NCI-H526 treated with DMSO at 0.1 percent for 48 hours (cell line): ENCODE measurements around the gene TMEM190.

Source experiments
- DNase-seq: peaks from one replicate; lab custom pipeline; 2025; lab: John Stamatoyannopoulos, UW

The TMEM190 gene

DNA sequence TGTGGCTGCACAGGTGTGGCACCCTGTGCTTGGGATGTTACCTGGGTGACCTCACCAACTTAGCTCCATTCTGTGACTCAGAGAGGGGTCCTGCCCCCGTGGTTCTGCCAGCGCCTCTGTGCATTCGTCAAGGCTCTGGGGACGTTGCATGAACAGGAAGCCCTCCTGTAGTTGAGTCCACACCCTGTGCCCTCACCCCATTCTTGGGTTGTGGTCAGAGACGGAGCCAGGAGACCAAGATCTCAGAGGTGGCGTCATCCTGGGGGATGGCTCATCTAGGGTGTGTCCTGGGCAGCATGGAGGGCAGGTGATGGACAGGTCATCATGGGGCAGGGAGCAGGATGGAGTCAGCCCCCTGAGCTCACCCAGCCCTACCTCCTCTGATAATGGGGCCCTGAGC, 24.6 kb upstream of the TMEM190 start:
- no peak for DNase-seq

DNA sequence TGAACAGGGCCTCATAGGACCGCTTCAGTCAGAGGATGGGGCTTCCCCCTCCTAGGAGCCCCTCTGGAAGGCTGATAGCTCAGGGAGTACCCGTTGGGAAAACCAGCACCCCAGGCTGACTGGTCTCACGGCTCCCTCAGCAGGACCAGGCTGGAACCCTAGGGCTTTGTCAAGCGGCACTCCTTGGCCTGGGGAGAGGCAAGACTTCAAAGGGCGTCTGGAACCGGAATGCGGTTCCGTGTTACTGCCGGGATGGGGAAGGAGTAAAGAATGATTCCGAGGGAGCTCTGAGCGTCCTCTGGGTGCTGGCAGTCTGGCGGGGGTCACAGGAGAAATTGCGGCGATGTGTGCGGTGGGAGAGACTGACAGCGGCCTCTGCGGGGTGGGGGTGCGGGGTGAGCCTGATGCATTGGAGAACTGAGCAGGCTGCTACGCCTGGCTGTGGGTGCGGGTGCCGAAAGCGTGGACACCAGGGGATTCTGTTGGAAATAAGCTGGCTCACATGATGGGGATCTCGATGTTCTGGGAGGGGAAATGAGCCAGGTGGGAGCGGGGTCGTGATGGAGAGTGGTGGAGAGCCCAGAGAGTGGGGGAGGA, 24.0 kb upstream of the TMEM190 start:
- DNase-seq, result no peak

DNA sequence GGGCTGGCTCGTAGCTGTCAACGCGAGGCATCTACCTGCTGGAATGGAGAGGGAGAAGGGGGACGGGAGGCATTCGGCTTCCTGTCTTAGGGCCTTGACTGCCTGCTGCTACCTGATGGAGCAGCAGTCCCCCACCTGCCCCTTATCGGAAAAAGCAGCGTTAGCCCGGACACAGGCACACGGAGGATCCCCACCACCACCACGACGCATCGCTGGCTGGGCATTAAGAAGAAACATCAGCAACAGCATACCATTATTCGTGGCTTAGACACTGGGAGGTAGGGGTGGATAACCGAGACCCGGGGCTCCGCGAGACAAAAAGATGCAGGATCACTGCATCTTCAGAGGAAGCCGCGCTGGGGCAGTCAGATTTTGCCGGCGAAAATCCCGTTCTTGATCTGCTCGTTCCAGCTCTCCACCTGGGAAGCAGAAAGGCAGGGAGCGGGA, 23.2 kb upstream of the TMEM190 start:
- no peak for DNase-seq

DNA sequence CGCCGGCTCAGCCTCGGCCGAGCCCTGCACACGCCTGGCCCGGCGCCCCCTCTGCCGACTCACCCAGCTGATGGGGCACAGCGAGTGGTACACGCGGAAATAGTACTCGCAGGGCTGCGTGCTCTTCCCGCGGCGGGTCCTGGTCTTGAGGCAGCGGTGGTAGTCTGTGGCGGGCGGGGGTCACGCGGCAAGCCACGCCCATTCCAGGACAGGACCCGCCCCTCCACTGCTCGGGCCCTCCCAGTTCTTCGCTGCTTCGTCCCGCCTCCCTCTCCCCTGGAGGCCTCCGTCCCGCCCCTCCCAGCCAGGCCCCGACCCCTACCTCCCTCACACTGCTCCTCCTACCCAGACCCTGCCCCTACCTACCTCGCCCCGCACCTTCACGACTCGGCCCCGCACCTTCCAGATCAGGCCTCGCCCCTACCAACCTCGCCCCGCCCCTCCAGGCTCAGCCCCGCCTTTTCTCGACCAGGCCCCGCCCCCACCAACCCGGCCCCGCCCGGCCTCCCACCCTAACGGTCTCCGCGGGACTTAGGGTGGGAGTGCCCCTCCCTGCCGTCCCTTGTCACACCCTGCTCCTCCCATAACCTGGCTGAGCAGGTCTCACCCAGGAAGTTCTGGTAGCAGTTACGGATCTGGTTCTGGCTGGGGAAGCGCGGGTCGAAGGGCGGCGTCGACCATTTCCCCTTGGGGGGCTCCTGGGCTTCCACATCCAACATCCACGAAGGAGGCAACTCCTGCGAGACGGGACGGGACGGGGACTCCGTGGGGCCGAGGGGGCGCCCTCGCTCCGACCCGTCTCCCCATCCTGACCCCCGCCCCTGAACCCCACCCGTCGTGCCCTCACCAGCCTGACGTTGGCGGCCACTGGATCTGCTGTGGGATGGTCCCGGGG, 22.6 kb upstream of the TMEM190 start:
- no peak for DNase-seq

DNA sequence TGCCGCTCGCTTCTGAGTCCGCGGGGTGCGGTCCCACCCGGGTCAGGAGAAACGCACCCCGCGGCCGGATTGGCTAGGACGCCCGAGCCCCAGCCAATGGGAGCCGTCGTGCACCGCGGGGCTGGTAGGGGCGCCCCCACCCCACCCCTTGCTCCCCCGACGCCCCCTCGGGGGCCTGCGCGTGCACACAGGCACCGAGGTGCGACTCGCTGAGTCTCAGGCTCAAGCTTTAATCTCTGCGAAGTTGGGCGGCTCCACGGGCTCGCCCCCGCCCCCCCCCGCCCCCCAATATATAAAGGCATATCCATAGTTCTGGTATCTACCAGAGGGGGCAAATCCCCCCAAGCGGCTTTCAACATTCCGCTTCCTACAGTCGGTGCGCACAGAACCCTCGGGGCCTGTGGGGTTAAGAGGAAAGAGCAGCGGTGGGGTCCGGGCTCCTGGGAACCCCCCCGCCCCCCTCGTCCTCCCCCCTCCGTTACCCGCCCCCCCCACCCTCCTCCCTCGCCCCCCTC, 21.9 kb upstream of the TMEM190 start, which contains the start of gene COX6B2:
Gene COX6B2 (minus strand): TSS at position 22 of the 515 bp plus-strand sequence. CDS start 198 bp downstream, outside the sequence.
- DNase-seq, result no peak

DNA sequence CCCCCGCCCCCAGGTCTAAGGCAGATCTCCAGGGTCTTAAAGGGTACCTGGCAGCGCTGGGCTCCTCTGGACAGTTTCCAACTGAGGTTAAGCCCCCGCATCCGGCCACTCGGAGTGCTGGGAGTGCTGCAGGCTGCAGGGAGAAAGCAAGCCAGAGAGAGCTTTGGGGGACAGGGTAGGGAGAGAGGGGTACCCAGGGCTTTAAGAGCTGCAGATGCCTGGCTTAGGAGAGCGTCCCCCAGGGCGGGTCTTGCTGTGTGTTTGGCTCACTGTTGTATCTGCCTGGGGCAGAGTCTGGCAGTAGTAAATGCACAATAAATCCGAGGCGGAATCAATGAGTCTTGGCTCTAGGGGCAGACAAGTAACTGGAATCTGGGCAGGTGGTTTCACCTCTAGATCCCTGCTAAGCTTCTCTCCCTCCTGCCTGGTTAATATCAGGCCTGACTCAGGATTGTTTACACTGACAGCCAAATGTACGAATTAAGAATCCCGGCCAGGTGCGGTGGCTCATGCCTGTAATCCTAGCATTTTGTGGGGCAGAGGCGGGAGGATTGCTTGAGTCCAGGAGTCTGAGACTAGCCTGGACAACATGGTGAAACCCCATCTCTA, 21.3 kb upstream of the TMEM190 start:
- no peak for DNase-seq

DNA sequence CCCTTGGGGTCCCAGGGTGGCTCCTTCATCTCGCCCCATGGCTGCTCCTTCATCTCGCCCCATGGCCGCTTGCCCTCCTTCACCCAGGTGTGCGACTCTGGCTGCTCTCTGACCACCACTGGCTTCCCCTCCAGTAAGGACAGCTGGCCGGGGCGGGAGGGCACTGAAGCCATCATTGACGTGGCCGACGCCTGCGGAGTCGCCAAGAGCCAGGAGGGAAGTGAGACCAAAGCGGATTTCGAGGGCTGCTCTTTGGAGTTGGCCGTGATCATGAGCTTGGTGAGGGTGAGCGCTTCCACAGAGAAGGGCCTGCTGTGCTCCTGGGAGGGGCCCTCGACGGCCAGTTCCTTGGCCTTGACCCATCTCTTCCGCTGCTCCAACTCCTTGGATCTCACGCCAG, 18.1 kb upstream of the TMEM190 start:
- no peak for DNase-seq

DNA sequence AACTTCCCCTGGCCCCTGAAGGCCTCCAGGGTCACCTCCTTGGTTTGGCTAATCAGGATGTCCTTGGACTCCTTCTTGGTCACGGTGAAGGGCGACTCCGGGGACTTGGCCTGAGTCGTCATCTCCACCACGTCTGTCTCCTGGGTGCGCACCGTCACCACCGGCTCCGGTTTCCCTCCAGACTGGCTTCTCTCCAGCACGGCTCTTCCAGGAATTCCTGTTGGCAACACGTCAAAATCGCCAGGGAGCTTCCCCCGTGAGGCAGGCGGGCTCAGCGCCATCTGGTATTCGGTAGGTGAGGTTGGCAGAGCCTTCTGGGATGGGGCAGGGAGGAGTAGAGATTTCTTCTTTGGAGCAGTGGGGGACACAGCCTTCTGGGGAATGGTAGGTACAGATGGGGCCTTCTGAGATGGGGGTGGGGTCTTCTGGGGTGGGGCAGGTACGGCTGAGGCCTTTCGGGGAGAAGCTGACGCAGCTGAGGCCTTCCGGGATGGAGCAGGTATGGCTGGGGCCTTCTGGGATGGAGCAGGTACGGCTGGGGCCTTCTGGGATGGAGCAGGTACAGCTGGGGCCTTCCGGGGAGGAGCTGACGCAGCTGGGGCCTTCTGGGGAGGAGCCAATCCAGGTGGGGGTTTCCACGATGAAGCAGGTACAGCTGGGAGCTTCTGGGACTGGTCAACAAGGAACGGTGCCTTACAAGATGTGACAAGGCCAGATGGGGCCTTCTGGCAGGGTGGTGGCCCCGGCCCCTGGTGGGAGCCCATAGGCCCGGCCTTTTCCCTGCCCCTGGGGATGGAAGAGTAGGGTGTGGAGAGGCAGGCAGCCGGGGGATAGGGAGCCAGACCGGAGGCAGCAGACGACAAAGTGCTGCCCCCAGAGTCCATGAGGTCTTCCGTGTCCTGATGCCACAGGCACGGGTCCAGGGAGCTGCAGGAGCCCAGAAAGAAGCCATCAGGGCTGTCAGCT, 17.4 kb upstream of the TMEM190 start:
- no peak for DNase-seq

DNA sequence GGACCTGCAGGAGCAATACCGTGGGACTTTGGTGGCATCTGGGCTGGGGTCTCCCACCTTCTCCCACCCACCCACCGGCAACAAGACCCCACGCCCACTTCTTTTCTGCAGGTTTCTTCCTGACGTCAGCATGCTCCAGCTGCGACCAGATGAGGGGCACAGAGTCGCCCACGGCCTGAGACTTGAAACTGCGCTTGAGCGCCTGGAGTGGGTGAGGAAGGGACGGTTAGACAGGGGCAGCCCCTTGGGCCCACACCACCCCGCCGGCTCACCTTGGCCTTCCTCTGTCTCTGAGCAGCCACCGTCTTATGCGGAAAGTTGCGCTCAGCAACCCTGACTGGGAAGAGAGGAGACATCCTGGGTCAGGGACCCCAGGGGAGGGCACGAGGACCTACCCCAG, 15.7 kb upstream of the TMEM190 start:
- DNase-seq, result no peak

DNA sequence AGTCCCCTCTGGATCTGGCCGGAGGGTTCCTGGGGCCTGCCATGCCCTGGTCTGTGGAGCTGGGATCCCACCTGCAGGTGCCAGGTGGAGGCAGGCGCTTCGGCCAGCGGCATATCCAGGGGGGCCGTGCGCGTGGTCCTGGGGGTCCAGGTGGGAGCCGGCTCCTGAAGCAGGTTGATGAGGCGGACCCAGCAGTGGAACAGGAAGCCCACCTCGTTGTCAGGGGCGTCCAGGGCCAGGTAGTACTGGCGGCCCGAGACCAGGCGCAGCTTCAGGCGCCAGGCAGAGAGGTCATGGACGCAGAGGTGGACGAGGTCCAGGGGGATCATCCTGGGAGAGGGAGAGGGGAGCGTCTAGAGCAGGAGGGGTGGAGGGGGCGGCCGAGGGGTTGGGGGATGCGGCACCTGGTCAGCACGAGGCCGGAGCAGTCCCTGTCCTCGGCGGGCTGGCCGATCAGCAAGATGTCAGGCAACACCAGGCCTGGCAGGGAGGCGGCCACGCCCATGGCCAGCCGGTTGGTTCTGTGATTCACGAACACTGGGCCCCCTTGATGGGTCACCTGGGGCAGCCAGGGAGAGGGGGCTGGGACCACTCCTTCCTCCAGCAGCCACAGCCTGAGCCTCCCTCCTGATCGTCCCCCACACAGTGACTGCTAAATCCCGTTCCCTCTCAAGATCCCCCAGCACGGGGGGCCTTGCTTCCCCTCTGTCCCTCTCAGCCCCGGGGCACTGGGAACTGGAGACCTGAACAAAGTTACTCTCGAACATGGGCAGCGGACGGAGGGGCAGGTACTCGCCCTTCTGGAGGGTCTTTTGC, 14.2 kb upstream of the TMEM190 start:
- DNase-seq, result no peak

DNA sequence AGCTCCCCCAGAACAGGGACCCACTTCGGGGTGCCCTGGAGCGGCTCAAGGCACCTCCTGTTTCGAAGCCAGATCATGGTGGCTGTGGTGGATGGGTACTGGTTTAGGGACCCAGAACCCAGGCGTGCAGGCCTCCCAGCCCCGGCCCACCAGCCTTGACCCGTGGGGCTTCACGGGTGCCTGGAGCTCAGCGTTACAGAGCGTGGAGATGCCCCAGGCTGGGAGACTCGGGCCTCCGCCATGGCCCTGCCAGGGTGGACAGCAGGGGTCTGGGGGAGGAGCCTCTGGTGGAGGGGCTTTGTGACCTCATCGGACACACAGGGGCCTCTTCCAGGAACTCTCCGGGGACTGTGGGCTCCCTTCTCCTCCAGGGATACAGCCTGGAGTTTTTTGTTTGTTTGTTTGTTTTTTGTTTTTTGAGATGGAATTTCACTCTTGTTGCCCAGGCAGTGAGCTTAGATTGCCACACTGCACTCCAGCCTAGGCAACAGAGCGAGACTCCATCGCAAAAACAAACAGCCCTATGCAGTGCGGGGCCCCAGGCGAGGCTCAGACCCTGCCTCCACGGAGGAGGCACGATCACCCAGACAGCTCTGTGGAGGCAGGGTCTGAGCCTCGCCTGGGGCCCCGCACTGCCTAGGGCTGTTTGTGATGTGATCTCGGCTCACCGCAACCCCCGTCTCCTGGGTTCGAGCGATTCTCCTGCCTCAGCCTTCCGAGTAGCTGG, 13.5 kb upstream of the TMEM190 start, which contains the start of gene GARIN5B:
Gene GARIN5B (minus strand): TSS at position 271 of the 727 bp plus-strand sequence. CDS start 194 bp downstream, at position 77.
- no peak for DNase-seq

DNA sequence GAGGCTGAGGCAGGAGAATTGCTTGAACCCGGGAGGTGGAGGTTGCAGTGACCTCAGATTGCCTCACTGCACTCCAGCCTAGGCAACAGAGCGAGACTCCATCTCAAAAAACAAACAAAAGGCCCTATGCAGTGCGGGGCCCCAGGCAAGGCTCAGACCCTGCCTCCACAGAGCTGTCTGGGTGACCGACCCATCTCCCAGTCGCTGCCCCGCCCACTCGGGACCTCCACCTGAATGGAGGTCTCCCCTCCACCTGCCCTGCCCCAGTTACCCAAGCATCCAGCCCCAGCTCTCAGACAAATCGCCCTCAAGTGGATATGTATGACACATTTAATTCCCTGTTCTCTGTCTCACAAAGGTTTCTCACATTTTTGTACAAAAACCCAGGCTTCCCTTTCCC, 11.4 kb upstream of the TMEM190 start:
- no peak for DNase-seq

DNA sequence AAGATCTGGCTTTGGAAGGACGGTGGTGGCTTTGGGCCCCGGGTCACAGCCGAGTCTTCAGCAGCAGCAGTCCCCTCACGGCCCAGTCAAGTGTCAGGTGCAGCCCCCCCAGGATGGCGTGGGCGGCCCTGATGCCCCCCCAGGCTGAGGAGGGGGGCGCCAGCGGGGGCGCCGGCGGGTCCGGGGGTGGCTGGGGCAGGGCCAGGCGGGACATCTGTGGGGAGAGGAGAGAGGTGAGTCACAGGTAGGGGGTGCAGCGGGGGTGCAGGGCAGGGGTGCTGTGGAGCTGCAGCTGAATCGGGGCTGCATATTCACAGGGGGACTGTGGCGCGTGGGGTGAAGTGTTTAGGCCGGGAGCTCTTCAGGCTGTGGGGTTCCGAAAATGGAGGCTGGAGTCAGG, 10.7 kb upstream of the TMEM190 start:
- DNase-seq, result no peak

DNA sequence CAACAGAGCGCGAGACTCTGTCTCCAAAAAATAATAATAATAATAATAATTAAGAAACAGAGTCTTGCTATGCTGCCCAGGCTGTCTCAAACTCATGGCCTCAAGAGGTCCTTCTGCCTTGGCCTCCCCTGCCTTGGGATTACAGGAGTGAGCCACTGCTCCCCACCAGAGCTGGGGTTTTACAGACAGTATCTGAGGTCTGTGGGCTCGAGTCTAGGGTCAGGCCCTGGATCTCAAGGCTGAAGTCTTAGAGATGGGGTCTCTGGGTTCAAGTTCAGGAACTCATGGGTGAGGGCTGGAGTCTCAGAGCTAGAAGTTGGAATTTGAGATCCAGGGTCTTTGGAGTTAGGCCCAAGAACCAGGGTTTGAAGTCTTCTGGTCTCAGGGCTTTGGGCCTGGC, 9.8 kb upstream of the TMEM190 start:
- DNase-seq, result no peak

DNA sequence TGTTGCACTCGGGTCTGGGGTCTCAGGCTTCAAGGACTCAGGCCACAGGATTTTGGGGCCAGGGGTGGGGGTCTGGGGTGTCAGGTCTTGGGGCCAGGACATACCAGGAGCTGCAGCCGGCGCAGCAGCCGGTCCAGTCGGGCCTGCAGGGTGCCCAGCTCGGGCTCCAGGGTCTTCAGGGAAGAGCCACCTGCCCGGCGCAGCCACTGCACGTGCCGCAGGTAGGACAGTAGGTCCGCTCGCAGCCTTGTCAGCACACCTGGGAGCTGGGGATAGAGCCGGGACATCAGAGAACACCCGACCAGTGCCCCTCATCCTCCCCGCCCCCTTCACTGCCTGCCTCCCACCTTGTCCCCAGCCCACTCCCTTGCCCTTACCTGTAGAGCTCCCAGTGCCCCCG, 8.5 kb upstream of the TMEM190 start:
- DNase-seq, result no peak

DNA sequence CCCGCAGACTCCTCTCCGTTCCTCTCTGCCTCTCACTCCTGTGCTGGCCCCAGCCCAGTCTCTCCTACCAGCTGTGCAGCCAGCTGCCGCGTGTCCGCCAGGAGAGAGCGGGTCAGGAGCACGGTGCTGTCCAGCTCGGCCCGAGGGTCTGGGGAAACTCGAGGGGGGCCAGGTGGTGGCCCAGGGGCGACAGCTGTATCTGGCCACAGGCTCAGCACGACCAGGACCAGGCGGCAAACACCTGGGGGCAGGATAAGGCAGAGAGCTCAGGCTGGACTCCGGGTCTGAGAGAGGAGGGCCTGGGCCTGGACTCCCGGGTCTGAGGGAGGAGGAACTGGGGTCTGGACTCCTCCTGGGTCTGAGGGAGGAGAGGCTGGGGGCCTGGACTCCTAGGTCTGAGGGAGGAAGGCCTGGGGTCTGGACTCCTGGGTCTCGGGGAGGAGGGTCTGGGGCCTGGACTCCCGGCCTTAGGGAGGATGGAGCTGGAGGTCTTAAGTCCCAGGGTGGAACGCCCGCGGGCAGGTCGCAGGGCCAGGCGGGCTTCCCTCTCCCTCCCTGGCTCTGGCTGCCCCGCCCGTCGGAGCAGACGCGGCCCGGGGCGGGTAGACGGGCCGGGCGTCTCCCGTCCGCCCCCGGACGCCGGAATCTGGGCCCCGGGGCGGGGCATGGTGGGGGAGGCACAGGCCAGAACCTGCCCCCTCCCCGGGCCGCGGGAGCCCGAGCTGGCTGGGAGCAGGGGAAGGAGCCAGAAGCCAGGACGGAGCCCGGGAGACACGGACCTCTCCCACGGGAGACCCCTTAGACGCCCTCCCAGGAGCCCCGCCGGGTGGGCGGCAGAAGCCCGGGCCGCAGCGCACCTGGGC, 7.7 kb upstream of the TMEM190 start:
- DNase-seq, result no peak

DNA sequence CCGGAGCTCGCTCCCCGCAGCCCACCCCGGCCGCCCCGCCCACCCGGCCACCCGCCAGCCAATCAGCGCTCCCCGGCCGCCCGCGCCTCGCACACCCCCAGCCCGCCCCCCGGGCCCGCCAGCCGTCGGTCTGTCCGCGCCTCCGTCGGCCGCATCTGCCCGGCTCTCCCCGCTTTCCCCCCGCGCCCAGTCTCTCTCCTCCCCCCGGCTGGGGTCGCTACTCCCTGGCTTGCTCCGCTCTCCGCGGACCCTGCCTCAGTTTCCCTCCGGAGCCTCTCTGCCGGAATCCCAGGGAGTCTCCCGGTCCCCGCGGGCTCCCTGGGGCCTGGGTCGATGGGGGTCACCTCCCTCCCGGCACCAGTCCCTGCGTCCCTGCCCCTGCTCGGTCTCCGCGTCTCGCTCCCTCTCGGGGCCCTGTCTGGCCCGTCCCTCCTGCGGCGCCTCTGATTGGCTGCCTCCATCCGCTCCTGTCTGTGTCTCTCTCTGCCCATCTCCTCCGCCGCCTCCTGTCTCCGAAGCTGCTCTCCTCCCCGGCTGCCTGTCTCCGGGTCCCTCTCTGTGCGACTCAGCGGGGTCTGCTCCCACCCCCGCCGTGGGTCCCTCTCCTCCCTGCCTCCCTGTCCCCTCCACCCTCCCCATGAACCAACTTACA, 6.8 kb upstream of the TMEM190 start:
- peak; percentile 47 for DNase-seq

DNA sequence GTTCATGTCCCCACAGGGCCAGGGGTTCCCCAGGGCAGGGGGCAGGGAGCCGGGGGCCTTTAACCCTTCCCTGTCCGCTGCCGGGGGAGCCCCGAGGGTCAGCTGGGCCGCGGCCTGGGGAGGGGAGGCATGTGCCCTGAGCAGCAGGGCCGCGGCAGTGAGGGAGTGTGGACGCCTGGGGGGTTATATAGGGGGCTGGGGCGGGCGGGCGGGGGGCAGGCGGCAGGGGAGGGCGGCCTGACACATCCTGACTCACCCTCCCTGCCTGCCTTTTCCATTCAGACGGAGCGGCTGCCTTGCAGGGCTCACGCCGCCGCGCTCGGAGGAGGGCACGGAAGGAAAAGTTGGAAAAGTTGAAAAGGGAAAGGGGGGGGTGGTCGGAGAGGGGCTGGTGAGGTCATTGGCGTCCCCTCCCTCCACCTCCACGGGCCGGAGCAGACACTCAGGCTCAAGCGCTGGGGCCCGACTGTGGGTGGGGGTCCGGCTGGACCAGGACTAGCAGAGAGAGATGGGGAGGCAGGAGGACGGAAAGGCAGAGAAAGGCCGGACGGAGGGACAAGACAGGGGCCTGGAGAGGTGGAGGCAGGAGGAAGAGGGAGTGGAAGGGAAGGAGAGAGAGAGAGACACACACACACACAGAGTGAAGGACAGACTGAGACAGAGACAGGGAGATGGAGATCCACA, 6.2 kb upstream of the TMEM190 start, which contains the start of gene IL11:
Gene IL11 (minus strand): TSS at position 159 of the 684 bp plus-strand sequence. CDS start 153 bp downstream, at position 6.
- DNase-seq, result no peak
